HepG2 (cell line): ENCODE data around the gene MSI2. TPM values are rescaled to one million over a fixed set of nuclear protein-coding genes. Genes with fewer than 3 reads are reported as not detected.
A peak's percentile ranks its signal among the peaks of the same experiment; 100 is the strongest.

Source experiments
- CBX5 ChIP-seq: sonication (generic); formaldehyde crosslinking; IDR thresholded peaks from 2 replicates; pipeline ENCODE4 v1.4.0; 2020; ENCODE audit warnings: missing genetic modification reagents, borderline replicate concordance
- CCDC6 ChIP-seq: sonication (generic); formaldehyde crosslinking; IDR thresholded peaks from 2 replicates; pipeline ENCODE4 v1.8.1; 2022; ENCODE audit warnings: mild to moderate bottlenecking, missing genetic modification reagents, moderate library complexity
- CHD4 ChIP-seq: fragments of 200-600 bp; sonication (generic); IDR thresholded peaks from 2 replicates; pipeline ENCODE4 v1.7.0; 2017; ENCODE audit warnings: mild to moderate bottlenecking, low read length, borderline replicate concordance
- DNMT3B ChIP-seq: conservative IDR thresholded peaks from 2 replicates; pipeline ENCODE4 v1.6.1; 2016; ENCODE audit warnings: missing biosample characterization, control low read depth
- FOXK1 ChIP-seq: sonication (generic); formaldehyde crosslinking; IDR thresholded peaks from 2 replicates; pipeline ENCODE4 v1.4.0; 2020; ENCODE audit warnings: low read depth, missing genetic modification reagents, borderline replicate concordance
- KLF13 ChIP-seq: sonication (generic); formaldehyde crosslinking; IDR thresholded peaks from 2 replicates; pipeline ENCODE4 v1.4.0; 2020; ENCODE audit warnings: mild to moderate bottlenecking, missing genetic modification reagents
- MYNN ChIP-seq: sonication (generic); formaldehyde crosslinking; IDR thresholded peaks from 2 replicates; pipeline ENCODE4 v1.4.0; 2020; ENCODE audit warnings: mild to moderate bottlenecking, low read depth, missing genetic modification reagents
- NFKB2 ChIP-seq: sonication (generic); formaldehyde crosslinking; IDR thresholded peaks from 2 replicates; pipeline ENCODE4 v1.4.0; 2020; ENCODE audit warnings: missing genetic modification reagents, borderline replicate concordance
- NR2C2 ChIP-seq: sonication (generic); formaldehyde crosslinking; IDR thresholded peaks from 2 replicates; pipeline ENCODE4 v1.4.0; 2020; ENCODE audit warnings: missing genetic modification reagents, mild to moderate bottlenecking, moderate library complexity, borderline replicate concordance
- RXRA ChIP-seq: sonication (generic); formaldehyde crosslinking; IDR thresholded peaks from 2 replicates; pipeline ENCODE4 v1.5.1; 2020; ENCODE audit warnings: missing genetic modification reagents
- SALL2 ChIP-seq: sonication (generic); formaldehyde crosslinking; IDR thresholded peaks from 2 replicates; pipeline ENCODE4 v1.8.1; 2023; ENCODE audit warnings: mild to moderate bottlenecking, missing genetic modification reagents, inconsistent platforms
- SKI ChIP-seq: fragments of 450-650 bp; IDR thresholded peaks from one replicate; pipeline ENCODE4 v1.6.1; 2018; ENCODE audit warnings: mild to moderate bottlenecking; ENCODE audit not compliant: partially characterized antibody
- ZKSCAN8 ChIP-seq: IDR thresholded peaks from 2 replicates; pipeline ENCODE4 v1.6.1; 2016; ENCODE audit warnings: borderline replicate concordance, missing genetic modification reagents, missing compliant biosample characterization
- ZNF34 ChIP-seq: sonication (generic); formaldehyde crosslinking; IDR thresholded peaks from 2 replicates; pipeline ENCODE4 v1.4.0; 2020; ENCODE audit warnings: mild to moderate bottlenecking, missing genetic modification reagents, borderline replicate concordance
- ZNF556 ChIP-seq: sonication (generic); formaldehyde crosslinking; IDR thresholded peaks from 2 replicates; pipeline ENCODE4 v1.4.0; 2020; ENCODE audit warnings: mild to moderate bottlenecking, missing genetic modification reagents, borderline replicate concordance
- ZNF577 ChIP-seq: sonication (generic); formaldehyde crosslinking; IDR thresholded peaks from 2 replicates; pipeline ENCODE4 v1.4.0; 2020; ENCODE audit warnings: mild to moderate bottlenecking, low read depth, missing genetic modification reagents, borderline replicate concordance
- ZNF619 ChIP-seq: sonication (generic); formaldehyde crosslinking; IDR thresholded peaks from 2 replicates; pipeline ENCODE4 v1.4.0; 2020; ENCODE audit warnings: mild to moderate bottlenecking, missing genetic modification reagents
- ZNF652 ChIP-seq: IDR thresholded peaks from 2 replicates; pipeline ENCODE4 v1.6.1; 2016; ENCODE audit warnings: low read depth, borderline replicate concordance
- ZNF816 ChIP-seq: sonication (generic); formaldehyde crosslinking; IDR thresholded peaks from 2 replicates; pipeline ENCODE4 v1.8.0; 2022; ENCODE audit warnings: missing genetic modification reagents, mild to moderate bottlenecking, borderline replicate concordance
- polyA plus RNA-seq, 8 experiments: library from polyadenylated mRNA; depleted of rRNA in 3 of 8; stranded (reverse) in 7 of 8; unstranded in 1 of 8; fragments of >200 nt; fragmentation: Illumina TruSeq in 4 of 8; extraction: Trizol in 4 of 8; gene quantifications; 2 replicates each; pipeline versions ENCODE4 v1.2.1 to v1.2.3, GENCODE V29; 2011 to 2016; ENCODE audit warnings: low read depth in 4 of 8, missing spikeins in 1 of 8, mixed read lengths in 1 of 8; ENCODE audit not compliant: insufficient read depth in 1 of 8
- total RNA-seq, 5 experiments: library from RNA; depleted of rRNA; stranded (reverse); fragments of >200 nt; fragmentation: Illumina TruSeq; extraction: Trizol; gene quantifications; 2 replicates each; pipeline ENCODE4 v1.2.3, GENCODE V29; 2016; ENCODE audit warnings: low read depth in 1 of 5
- TF ChIP-seq, protein P1 (sequence below): sonication (generic); formaldehyde crosslinking; IDR thresholded peaks from 2 replicates; pipeline ENCODE4 v1.8.1; 2023; ENCODE audit warnings: mild to moderate bottlenecking, missing genetic modification reagents
- TF ChIP-seq, protein P2 (sequence below): sonication (generic); formaldehyde crosslinking; IDR thresholded peaks from 2 replicates; pipeline ENCODE4 v1.5.0; 2020; ENCODE audit warnings: missing genetic modification reagents
- TF ChIP-seq, protein P3 (sequence below): sonication (generic); formaldehyde crosslinking; conservative IDR thresholded peaks from 2 replicates; pipeline ENCODE4 v1.8.1; 2023; ENCODE audit warnings: missing genetic modification reagents
- TF ChIP-seq, protein P4 (sequence below): sonication (generic); formaldehyde crosslinking; IDR thresholded peaks from 2 replicates; pipeline ENCODE4 v1.8.0; 2023; ENCODE audit warnings: mild to moderate bottlenecking, missing genetic modification reagents
- TF ChIP-seq, protein P5 (sequence below): sonication (generic); formaldehyde crosslinking; IDR thresholded peaks from 2 replicates; pipeline ENCODE4 v1.8.1; 2023; ENCODE audit warnings: mild to moderate bottlenecking, inconsistent platforms, moderate library complexity, missing genetic modification reagents, borderline replicate concordance

The MSI2 gene
- total and polyA plus RNA-seq, 2 of the 13 experiments (the other 11 are each of a cell fraction or from before 2014, with no cell fraction given) = 77.5 to 78.4 TPM

DNA sequence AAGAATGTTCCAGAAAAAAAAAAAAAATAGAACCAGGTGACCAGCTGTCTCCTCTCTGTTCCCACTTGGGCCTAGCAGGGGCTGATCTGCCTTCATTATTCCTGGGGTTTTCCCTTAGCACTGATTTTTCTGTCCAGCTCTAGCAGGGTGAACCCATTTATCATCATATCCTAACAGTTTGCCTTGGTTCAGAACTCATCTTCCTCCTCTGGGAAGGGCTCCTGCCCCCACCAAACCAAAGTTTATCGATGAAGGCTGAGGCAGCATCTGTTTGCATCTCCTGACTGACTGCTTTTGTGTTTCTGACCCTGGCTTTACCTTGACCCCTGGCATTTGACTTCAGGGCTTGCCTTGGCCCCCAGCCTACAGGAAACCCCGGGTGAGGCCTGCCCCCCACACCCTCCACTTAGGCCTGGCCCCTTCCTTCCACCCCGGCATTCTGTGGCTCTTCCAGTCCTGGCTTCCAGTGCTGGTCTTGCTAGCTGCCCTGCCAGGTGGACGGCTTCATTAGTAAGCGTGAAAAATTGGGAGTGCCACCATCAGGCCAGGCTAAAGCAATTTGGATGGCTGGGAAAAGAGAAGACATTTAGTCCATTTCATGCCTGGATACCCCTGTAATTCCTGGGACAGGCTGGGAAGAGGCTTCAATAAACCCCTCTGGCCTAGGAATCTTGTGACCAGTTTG is 323.9 kb downstream of the MSI2 start (continued):
- peak; percentile 44 for TF ChIP-seq FOXK1
- TF ChIP-seq CHD4 = no peak
- TF ChIP-seq, protein P1, sequence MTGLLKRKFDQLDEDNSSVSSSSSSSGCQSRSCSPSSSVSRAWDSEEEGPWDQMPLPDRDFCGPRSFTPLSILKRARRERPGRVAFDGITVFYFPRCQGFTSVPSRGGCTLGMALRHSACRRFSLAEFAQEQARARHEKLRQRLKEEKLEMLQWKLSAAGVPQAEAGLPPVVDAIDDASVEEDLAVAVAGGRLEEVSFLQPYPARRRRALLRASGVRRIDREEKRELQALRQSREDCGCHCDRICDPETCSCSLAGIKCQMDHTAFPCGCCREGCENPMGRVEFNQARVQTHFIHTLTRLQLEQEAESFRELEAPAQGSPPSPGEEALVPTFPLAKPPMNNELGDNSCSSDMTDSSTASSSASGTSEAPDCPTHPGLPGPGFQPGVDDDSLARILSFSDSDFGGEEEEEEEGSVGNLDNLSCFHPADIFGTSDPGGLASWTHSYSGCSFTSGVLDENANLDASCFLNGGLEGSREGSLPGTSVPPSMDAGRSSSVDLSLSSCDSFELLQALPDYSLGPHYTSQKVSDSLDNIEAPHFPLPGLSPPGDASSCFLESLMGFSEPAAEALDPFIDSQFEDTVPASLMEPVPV (CRISPR knock-in tag) = no peak
- peak; percentile 94 for TF ChIP-seq ZNF556
- peak; percentile 99 for TF ChIP-seq RXRA (CRISPR knock-in tag)
- TF ChIP-seq CCDC6 (CRISPR knock-in tag) = peak; percentile 96
- no peak for TF ChIP-seq MYNN
- peak; percentile 78; the same call in 1 of the 2 replicates for TF ChIP-seq ZNF619 (CRISPR knock-in tag)
- peak; percentile 48; the same call in 1 of the 2 replicates for TF ChIP-seq ZNF816
- TF ChIP-seq DNMT3B (CRISPR knock-in tag) = no peak
- TF ChIP-seq NR2C2 (CRISPR knock-in tag) = peak; percentile 98
- TF ChIP-seq KLF13 (CRISPR knock-in tag) = no peak
- TF ChIP-seq, protein P2, sequence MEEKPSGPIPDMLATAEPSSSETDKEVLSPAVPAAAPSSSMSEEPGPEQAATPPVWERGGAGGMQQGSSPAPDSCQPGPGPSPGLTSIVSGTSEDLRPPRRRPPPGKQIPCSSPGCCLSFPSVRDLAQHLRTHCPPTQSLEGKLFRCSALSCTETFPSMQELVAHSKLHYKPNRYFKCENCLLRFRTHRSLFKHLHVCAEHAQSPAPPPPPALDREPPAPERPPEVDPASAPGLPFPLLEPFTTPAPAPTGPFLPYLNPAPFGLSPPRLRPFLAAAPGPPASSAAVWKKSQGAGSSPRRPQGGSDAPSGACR = peak; percentile 38; the same call in 1 of the 2 replicates
- peak; percentile 70 for TF ChIP-seq NFKB2 (CRISPR knock-in tag)
- TF ChIP-seq, protein P3, sequence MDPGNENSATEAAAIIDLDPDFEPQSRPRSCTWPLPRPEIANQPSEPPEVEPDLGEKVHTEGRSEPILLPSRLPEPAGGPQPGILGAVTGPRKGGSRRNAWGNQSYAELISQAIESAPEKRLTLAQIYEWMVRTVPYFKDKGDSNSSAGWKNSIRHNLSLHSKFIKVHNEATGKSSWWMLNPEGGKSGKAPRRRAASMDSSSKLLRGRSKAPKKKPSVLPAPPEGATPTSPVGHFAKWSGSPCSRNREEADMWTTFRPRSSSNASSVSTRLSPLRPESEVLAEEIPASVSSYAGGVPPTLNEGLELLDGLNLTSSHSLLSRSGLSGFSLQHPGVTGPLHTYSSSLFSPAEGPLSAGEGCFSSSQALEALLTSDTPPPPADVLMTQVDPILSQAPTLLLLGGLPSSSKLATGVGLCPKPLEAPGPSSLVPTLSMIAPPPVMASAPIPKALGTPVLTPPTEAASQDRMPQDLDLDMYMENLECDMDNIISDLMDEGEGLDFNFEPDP (CRISPR knock-in tag) = 0 out of 2 replicates have a peak, but pooled peaks have one; percentile 25
- TF ChIP-seq, protein P4, sequence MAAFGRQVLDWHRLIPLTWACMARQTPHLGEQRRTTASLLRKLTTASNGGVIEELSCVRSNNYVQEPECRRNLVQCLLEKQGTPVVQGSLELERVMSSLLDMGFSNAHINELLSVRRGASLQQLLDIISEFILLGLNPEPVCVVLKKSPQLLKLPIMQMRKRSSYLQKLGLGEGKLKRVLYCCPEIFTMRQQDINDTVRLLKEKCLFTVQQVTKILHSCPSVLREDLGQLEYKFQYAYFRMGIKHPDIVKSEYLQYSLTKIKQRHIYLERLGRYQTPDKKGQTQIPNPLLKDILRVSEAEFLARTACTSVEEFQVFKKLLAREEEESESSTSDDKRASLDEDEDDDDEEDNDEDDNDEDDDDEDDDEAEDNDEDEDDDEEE (CRISPR knock-in tag) = peak; percentile 63; the same call in 1 of the 2 replicates
- TF ChIP-seq CBX5 (CRISPR knock-in tag) = peak; percentile 61; the same call in 1 of the 2 replicates
- TF ChIP-seq, protein P5, sequence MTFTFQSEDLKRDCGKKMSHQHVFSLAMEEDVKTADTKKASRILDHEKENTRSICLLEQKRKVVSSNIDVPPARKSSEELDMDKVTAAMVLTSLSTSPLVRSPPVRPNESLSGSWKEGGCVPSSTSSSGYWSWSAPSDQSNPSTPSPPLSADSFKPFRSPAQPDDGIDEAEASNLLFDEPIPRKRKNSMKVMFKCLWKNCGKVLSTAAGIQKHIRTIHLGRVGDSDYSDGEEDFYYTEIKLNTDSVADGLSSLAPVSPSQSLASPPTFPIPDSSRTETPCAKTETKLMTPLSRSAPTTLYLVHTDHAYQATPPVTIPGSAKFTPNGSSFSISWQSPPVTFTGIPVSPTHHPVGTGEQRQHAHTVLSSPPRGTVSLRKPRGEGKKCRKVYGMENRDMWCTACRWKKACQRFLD (CRISPR knock-in tag) = no peak
- TF ChIP-seq SALL2 (CRISPR knock-in tag) = peak; percentile 92
- no peak for TF ChIP-seq ZKSCAN8 (CRISPR knock-in tag)
- TF ChIP-seq SKI = peak; percentile 63
- no peak for TF ChIP-seq ZNF577 (CRISPR knock-in tag)
- TF ChIP-seq ZNF652 = no peak; the same call in 1 of the 2 replicates
- no peak for TF ChIP-seq ZNF34
